Stomach (tissue), 9 donors: ENCODE results near the gene PCSK4. TPM values are rescaled to one million over a fixed set of nuclear protein-coding genes. Genes with fewer than 3 reads are reported as not detected.
A peak's percentile ranks its signal among the peaks of the same experiment; 100 is the strongest.

Experiments used
- DNase-seq, 2 donors: peaks; one replicate each; pipeline versions ENCODE4 v3.0.0 to v3.0.0-alpha.2; 2013 to 2019
- H3K27ac ChIP-seq, 5 donors: fragments of 200-600 bp in 4 of 5; sonication (generic) in 4 of 5; one replicate each; pipeline ENCODE4 v1.5.1; 2013 to 2019; ENCODE audit warnings: mild to moderate bottlenecking in 1 of 5, moderate library complexity in 1 of 5
- H3K27me3 ChIP-seq, 3 donors: fragments of 200-600 bp; sonication (generic); one replicate each; pipeline ENCODE4 v1.5.1; 2017 to 2019; ENCODE audit warnings: mixed run types in 1 of 3
- H3K36me3 ChIP-seq, 4 donors: fragments of 200-600 bp; sonication (generic); 1 replicate in 3 of 4; 2 replicates in 1 of 4; pipeline ENCODE4 v1.5.1; 2016 to 2019
- H3K4me1 ChIP-seq, 4 donors: fragments of 200-600 bp; sonication (generic); one replicate each; pipeline ENCODE4 v1.5.1; 2016 to 2019
- H3K4me3 ChIP-seq, 4 donors: fragments of 200-600 bp; sonication (generic) in 3 of 4; one replicate each; pipeline ENCODE4 v1.5.1; 2016 to 2019; ENCODE audit warnings: mild to moderate bottlenecking in 1 of 4
- H3K9me3 ChIP-seq, 4 donors: fragments of 200-600 bp; sonication (generic); one replicate each; pipeline ENCODE4 v1.5.1; 2016 to 2019
- EP300 ChIP-seq: sonication (generic); formaldehyde crosslinking; IDR thresholded peaks from one replicate; pipeline ENCODE4 v1.6.1; 2017; ENCODE audit warnings: antibody characterized with exemption
- POLR2A ChIP-seq, 4 donors: fragments of 450-650 bp; IDR thresholded peaks; one replicate each; pipeline ENCODE4 v1.6.1; 2016; ENCODE audit warnings: antibody characterized with exemption in 4 of 4, control low read depth in 2 of 4, mild to moderate bottlenecking in 1 of 4, moderate library complexity in 1 of 4
- POLR2AphosphoS5 ChIP-seq, 3 donors: sonication (generic); formaldehyde crosslinking; IDR thresholded peaks; one replicate each; pipeline ENCODE4 v1.6.1; 2016; ENCODE audit warnings: antibody characterized with exemption in 3 of 3
- WGBS, 5 donors: extraction: QIAGEN DNeasy Blood & Tissue Kit in 3 of 5; methylation state at CpG; one replicate each; pipeline versions ENCODE4 v1.1.5 to v1.1.7; 2013 to 2018; 5-methylcytosine and 5-hydroxymethylcytosine counted together
- intact Hi-C: fragments of 100-400 bp; cut with DNase I; formaldehyde crosslinking; loops from one replicate; pipeline ENCODE4 v1.15.1; 2023; ENCODE audit warnings: low total_unique reads
- polyA plus RNA-seq, 3 donors: library from polyadenylated mRNA; stranded (reverse); fragments of 200-250 nt; gene quantifications; one replicate each; pipeline ENCODE4 v1.2.3, GENCODE V29; 2013
- total RNA-seq, 5 donors: library from RNA; depleted of rRNA; stranded (reverse); fragments of >200 nt; gene quantifications; one replicate each; pipeline versions ENCODE4 v1.1.0 to v1.2.3, GENCODE V29; 2014 to 2016
- TF ChIP-seq, protein P1 (sequence below), 7 experiments: fragments of 450-650 bp in 4 of 7; fragments of 200-600 bp in 3 of 7; sonication (generic) in 3 of 7; IDR thresholded peaks; one replicate each; pipeline ENCODE4 v1.5.1; 2016 to 2019; ENCODE audit warnings: antibody characterized with exemption in 7 of 7, control low read depth in 2 of 7, mild to moderate bottlenecking in 1 of 7
- donor health status: healthy with polysubstance abuse.
- donor health status: Bipolar disorder and iron deficiency.
- donor health status: healthy.

PCSK4 gene
- total and polyA plus RNA-seq, 8 donors, result 1.7 to 26.8 (median 4.1) TPM; not detected in 2

DNA sequence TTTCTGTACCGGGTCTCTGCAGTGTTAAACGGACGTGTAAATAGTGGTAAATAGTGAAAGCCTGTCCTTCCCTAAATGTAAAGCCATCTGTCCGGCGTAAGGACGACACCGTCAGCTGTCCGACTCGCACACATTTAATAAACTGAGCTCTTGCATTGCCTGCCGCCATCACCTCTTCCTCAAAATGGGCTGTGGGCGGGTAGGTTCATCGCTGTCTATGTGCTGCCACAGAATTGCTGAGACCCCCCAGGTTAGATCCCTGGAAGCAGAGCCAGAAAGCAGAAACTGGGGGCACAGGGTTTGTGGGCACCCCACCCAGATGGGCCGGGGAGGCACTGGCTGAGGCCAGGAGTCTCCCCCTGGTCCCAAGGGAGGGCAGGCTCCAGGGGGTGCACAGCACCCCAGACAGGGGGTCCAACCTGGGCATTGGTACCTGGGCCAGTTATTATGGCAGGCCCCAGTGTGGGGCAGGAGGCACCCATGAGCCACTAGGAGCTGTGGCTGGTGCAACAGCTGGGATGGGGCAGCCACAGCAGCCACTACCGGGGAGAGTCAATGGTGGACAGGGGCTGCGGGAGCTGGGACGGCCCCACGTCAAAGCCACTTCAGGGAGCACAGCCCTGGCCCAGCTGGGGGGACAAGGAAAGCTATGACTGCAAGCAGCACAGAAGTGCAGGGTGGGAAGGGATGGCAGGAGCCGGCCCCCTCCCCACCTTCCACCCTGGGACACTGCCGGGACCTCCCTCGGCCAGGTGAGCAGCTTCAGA is 16.9 kb downstream of the PCSK4 start:
- no peak for TF ChIP-seq POLR2A (IDR thresholded peaks at IDR 0.05)
- TF ChIP-seq EP300, result no peak
- WGBS, 5 donors, result 55 to 67% (median 63%) methylated on average over 14 to 20 of the region's 20 CpGs
- DNase-seq, result no peak
- Histone ChIP-seq H3K4me3 (no peak overlapping the region), H3K27me3 (peaks cover 33 to 81% (median 54%) of the 10 kb centered on the region in 3 donors), H3K9me3 (no peaks in the 10 kb centered on the region), H3K36me3 (peaks cover 0 to 34% (median 27%) of the 10 kb centered on the region in 4 donors), H3K27ac (no peak overlapping the region), H3K4me1 (peaks cover 47 to 75% (median 69%) of the 10 kb centered on the region in 4 donors)
- intact Hi-C loops, result no loop called here

- no peak for DNase-seq
- H3K27ac ChIP-seq, result no peak overlapping the region
- peaks cover 0 to 33% (median 27%) of the 10 kb centered on the region in 4 donors for H3K36me3 ChIP-seq
- TF ChIP-seq POLR2AphosphoS5 (IDR thresholded peaks at IDR 0.05), result no peak
- TF ChIP-seq POLR2A (IDR thresholded peaks at IDR 0.05), result no peak
- TF ChIP-seq, protein P1, sequence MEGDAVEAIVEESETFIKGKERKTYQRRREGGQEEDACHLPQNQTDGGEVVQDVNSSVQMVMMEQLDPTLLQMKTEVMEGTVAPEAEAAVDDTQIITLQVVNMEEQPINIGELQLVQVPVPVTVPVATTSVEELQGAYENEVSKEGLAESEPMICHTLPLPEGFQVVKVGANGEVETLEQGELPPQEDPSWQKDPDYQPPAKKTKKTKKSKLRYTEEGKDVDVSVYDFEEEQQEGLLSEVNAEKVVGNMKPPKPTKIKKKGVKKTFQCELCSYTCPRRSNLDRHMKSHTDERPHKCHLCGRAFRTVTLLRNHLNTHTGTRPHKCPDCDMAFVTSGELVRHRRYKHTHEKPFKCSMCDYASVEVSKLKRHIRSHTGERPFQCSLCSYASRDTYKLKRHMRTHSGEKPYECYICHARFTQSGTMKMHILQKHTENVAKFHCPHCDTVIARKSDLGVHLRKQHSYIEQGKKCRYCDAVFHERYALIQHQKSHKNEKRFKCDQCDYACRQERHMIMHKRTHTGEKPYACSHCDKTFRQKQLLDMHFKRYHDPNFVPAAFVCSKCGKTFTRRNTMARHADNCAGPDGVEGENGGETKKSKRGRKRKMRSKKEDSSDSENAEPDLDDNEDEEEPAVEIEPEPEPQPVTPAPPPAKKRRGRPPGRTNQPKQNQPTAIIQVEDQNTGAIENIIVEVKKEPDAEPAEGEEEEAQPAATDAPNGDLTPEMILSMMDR (IDR thresholded peaks at IDR 0.05), result no peak
- no peak for TF ChIP-seq EP300
- no peak overlapping the region for H3K4me3 ChIP-seq
- H3K27me3 ChIP-seq, result peaks cover 41 to 89% (median 62%) of the 10 kb centered on the region in 3 donors
- H3K9me3 ChIP-seq, result no peaks in the 10 kb centered on the region
- intact Hi-C loops, result no loop called here
- peaks cover 48 to 75% (median 70%) of the 10 kb centered on the region in 4 donors for H3K4me1 ChIP-seq
- 37 to 46% (median 44%) methylated on average over 23 to 44 of the region's 44 CpGs for WGBS, 5 donors
Measured at GRCh38 chr19:1472231-1473084, 17.7 kb downstream of the PCSK4 start.

DNA sequence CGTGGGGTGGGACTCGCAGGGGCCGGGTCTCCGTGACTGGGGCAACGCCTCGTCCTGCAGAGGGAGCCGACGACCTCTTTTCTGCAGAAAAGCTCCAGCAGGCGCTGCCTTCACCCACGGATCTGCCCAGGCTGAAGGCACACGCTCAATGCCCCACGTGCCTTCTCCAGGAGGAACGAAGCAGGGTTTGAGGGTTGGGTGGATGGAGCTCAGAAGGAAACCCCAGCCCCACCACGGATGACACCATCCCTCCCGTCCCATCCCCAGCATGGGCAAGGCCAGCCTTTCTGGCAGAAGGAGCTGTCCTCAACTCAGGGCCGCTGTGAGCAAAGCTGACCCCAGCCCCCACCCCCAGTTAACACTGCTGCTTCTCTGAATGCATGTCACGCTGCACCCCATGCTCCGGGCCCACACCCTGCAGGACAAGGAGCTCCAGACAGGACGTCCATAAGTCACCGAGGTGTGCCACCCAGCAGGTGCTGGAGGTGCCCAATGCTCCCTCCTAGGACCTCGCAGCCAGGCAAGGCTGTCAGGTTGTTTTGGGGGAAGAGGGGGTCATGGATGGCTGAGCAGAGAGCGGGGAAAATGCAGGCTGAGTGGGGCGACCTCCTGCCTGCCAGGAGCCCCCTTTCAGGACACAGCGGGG is 18.5 kb downstream of the PCSK4 start:
- DNase-seq, result no peak
- WGBS, 5 donors, result 18 to 27% (median 20%) methylated on average over 11 to 24 of the region's 24 CpGs
- Histone ChIP-seq H3K36me3 (peaks cover 0 to 27% (median 24%) of the 10 kb centered on the region in 4 donors), H3K4me1 (peaks cover 56 to 76% (median 75%) of the 10 kb centered on the region in 4 donors), H3K27ac (no peak overlapping the region), H3K9me3 (no peaks in the 10 kb centered on the region), H3K27me3 (peaks cover 42 to 97% (median 70%) of the 10 kb centered on the region in 3 donors), H3K4me3 (peak overlapping the region in 2 of 4 donors; percentile 37 to 62)
- intact Hi-C loops, result no loop called here
- TF ChIP-seq POLR2A (IDR thresholded peaks at IDR 0.05) (no peak), POLR2AphosphoS5 (IDR thresholded peaks at IDR 0.05) (no peak), EP300 (no peak)
- TF ChIP-seq, protein P1 (IDR thresholded peaks at IDR 0.05), result no peak

DNA sequence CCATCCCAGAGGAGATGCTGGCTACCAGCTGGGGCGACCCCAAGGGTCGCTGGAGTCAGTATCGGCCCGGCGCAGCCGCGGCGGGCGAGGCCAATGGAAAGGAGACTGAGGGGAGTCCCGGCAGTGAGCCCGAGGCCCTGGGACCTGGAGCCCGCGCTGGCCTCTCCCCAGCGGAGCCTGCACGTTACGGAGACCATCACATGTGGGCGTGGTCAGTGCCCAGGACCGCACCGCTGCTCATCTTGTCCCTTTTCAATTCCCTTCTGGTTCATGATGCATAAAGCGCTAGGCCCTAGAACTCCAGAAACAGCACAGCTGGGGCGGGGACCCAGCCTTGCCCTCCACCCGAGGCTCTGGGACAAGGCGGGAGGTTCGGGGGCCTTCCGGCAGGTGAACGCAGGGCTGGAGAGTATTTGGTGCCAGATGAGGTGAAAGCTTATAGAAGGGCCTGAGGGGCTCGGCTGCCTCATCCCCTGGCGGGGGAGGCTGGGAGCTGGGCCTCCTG is 19.1 kb downstream of the PCSK4 start:
- peaks cover 58 to 81% (median 78%) of the 10 kb centered on the region in 4 donors for H3K4me1 ChIP-seq
- H3K36me3 ChIP-seq, result peaks cover 0 to 21% (median 18%) of the 10 kb centered on the region in 4 donors
- peaks cover 42 to 98% (median 76%) of the 10 kb centered on the region in 3 donors for H3K27me3 ChIP-seq
- no peak overlapping the region for H3K27ac ChIP-seq
- peak overlapping the region; percentile 34 to 62 (median 38) for H3K4me3 ChIP-seq
- no peaks in the 10 kb centered on the region for H3K9me3 ChIP-seq
- no peak for DNase-seq
- intact Hi-C loops, result no loop called here
- TF ChIP-seq, protein P1 (IDR thresholded peaks at IDR 0.05), result no peak
- WGBS, 5 donors, result 4 to 7% (median 5%) methylated on average over 23 to 28 of the region's 28 CpGs
